GM21423 (cell line): ENCODE results near the gene UBAP1.
"Not testable (repeated sequence)": the region's sequence is repeated elsewhere in the genome, so short reads cannot be mapped to it uniquely, and the experiment has no call there.

Experiments
- ATAC-seq: cut with Tn5 transposase; IDR thresholded peaks from one replicate; pipeline ENCODE4 v1.9.1; 2021; ENCODE audit warnings: mild to moderate bottlenecking, moderate library complexity; ENCODE audit not compliant: unreplicated experiment

Gene UBAP1

DNA sequence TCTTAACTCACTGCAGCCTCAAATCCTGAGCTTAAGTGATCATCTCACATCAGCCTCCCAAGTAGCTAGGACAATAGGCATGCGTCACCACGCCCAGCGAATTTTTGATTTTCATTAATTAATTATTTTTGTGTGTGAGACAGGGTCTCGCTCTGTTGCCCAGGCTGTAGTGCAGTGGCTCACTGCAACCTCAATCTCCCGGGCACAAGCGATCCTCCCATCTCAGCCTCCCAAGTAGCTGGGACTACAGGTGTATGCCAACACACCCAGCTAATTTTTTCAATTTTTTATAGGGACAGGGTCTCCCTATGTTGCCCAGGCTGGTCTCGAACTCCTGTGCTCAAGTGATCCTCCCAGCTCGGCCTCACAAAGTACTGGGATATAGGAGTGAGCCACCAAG is 41.4 kb downstream of the UBAP1 start:
- no peak for ATAC-seq

DNA sequence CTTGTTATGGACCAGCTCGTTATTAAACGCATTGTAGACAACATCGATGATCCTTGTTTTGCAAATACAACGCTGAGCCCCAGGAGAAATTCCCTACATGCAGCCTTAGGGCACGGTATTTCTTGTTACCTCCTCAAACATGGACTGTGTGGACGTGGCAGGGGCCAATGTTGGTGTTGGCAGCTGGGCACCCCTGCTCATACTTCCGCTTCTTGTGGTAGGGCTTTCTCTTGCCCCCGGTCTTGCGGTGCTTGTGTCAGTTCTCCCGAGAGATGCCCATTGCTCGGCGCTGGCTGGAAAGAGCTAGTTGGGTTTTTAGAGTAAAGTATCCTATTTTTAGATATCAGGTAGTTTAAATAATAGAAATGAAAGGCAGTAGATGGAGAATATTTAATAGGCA is 45.5 kb downstream of the UBAP1 start:
- no peak for ATAC-seq

DNA sequence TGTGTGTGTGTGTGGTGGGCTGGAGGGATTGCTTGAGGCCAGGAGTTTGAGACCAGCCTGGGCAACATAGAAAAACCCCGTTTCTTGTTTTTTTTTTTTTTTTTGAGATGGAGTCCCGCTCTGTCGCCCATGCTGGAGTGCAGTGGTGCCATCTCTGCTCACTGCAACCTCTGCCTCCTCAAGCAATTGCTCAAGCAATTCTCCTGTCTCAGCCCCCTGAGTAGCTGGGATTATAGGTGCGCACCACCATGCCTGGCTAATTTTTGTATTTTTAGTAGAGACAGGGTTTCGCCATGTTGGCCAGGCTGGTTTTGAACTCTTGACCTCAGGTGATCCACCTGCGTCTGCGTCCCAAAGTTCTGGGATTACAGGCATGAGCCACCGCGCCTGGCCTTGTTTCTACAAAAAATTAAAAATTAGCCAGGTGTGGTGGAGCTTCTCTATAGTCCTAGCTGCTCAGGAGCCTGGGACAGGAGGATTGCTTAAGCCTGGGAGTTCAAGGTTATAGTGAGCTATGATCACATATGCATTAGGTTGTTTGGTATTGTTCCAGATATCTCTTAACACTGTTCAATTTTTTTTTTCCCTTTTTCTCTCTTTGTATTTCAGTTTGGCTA is 47.4 kb downstream of the UBAP1 start:
- ATAC-seq = not testable (repeated sequence)

DNA sequence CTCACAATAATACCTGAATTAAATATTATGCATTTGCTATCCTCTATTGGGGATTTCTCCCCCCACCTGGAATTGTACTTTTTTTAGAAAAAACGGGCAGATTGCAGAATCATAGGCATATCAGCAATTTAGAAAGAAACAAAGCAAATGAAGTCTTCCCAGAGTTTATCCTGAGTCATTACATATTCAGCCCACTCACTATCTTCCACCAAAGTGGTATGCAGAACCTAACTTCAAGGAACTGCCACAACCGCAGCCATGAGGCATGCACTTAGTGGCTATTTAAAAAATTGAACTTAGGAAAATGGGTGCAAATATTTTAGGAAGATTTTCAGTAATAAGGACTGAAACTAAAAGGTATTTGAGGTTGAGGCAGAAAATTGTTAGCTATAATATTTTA is 48.6 kb downstream of the UBAP1 start:
- no peak for ATAC-seq

DNA sequence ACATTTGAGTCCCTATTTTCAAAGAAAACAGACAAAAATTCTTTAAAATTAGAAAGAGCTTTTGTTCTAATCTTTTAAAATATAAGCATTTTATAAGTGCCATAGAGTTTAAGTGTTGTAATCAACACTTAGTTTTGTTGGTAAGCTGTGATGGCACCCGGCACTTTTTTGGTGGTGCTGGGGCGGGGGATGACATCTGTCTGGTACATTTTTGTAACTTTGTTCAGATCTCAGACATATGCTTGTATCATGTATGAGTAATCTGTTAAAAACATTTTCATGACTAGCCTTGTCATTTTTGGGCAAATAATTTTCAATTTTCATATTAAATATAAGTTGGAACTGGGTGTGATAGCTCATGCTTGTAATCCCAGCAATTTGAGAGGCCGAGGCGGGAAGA is 51.7 kb downstream of the UBAP1 start:
- ATAC-seq = no peak

DNA sequence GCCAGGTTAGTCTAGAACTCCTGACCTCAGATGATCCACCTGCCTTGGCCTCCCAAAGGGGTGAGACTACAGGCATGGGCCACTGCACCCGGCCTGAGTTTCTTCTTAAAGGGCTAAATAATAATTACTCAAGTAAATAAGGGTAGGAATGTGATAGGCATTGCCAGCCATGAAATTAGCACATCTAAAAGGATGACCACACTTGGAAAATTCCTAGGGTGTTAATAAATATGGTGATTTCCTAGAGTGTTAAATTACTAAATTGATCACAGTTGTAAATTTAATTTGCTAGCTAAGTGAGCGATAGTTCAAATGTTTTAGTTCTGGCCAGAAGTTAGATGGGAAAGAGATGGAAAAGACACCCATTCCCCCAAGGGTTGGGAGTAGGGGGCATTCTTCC is 53.4 kb downstream of the UBAP1 start:
- no peak for ATAC-seq

DNA sequence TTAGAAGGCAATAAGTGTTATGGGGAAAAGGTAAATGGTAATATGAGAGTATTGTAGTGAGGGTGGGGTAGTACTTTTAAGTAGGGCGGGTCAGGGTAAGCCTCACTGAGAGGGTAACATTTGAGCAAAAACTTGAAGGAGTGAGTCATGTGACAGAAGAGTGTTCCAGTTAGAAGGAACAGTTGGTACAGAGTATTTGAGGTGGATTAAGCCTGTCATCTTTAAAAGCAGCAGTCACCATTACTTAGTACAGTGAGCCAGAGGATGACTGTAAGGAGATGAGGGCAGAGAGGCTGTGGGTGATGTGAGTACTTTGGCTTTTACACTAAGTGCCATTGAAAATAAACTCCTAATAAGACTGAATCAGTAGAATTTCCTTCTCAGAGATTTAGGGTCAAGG is 54.8 kb downstream of the UBAP1 start:
- ATAC-seq = no peak

DNA sequence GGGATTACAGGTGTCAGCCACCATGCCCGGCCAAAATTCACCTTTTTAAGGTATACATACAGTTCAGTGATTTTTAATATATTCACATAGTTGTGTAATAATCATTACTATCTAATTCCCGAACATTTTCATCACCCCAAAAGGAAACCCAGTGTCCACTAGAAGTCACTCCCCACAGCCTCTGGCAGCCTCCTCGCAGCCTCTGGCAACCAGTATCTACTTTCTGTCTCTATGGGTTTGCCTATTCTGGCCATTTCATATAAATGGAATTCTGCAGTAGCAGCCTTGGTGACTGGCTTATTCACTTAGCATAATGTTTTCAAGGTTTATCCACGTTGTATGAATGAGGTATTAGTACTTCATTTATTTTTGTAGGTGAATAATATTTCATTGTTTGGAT is 59.0 kb downstream of the UBAP1 start:
- no peak for ATAC-seq

DNA sequence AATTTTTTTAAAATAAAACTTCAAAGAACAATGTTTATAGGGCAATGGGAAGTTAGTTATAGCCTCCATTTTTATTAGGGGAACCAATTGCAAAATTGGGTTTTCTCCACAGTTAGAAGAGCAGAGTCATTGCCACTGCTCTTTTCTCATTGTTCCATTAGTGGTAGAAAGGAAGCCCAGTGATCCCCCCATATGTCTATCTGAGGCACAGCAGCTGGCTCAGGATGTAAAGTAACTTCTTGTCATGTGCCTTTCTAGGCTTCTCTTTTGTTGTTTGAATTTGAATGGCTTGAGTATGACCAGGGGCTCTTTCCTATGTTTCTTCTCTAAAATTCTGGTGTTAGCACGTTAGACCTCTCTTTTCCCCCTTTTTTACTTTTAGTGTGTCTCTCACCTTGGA is 61.2 kb downstream of the UBAP1 start:
- ATAC-seq = no peak

DNA sequence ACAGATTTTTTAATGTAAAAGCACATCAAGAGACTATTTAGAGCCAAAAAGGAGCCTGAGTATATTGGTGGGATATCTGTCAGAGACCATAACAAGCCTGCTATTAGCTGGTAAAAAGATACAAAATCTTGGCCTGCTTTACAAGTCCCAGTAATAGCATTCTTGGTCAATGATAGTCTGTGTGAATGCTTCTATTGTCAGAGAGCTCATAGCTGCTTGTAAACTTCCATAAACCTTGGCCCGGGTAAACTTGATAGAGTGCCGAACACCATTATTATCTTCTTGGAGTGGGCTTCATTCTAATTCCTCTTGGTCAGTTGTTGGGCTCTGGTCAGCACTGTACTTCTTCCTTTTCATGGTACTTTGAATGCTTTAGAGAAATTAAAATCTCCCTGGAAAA is 64.0 kb downstream of the UBAP1 start:
- no peak for ATAC-seq

DNA sequence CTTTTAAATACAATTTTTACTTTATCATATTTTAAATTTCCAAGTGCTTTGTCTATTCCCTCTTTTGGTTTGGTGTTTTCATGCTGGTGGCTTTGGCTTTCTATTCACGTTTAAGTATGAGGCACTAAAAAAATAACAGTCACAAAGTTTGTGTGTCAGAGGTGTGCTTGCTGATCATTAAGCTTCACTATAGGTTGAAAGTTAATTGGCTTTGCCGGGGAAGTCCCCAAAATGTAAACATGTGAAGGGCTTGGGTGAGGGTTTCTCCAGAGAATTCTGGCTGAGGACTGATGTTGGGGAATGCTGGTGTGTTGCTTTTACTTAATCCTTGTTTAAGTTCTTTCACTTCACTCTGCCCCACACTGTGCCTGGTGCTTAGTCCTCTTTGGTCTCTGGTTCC is 66.4 kb downstream of the UBAP1 start:
- not testable (repeated sequence) for ATAC-seq

DNA sequence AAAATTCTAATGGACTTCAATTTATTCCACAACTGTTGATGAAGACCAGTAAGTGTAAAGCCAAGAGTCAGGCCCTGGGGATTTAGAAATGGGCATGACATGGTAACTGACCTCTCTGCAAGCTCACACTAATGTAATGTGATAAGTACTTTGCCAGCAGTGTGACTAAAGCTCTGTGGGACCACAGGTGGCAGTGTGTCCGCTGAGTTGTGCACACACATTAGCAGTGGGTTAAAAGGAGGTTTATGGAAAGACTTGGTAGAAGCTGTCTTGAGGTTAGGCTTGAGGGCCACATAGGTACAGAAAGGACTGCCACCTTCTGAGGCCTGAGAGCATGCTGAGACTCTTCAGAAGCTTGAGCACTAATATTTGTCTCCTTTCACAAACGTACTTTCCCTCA is 67.6 kb downstream of the UBAP1 start:
- no peak for ATAC-seq

DNA sequence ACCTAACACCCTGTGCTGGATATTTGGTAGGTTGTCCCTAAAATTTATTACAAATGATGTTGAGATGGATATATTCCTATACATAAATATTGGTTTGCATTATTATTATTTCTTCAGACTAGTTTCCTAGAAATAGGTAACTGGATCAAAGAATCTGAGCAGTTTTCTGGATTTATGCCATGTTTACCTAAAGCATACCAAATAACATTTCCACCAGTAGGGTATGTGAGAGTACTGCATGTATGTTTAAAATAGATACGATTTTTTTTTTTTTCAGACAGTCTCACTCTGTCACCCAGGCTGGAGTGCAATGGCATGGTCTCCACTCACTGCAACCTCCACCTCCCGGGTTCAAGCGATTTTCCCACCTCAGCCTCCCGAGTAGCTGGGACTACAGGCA is 68.9 kb downstream of the UBAP1 start:
- not testable (repeated sequence) for ATAC-seq

DNA sequence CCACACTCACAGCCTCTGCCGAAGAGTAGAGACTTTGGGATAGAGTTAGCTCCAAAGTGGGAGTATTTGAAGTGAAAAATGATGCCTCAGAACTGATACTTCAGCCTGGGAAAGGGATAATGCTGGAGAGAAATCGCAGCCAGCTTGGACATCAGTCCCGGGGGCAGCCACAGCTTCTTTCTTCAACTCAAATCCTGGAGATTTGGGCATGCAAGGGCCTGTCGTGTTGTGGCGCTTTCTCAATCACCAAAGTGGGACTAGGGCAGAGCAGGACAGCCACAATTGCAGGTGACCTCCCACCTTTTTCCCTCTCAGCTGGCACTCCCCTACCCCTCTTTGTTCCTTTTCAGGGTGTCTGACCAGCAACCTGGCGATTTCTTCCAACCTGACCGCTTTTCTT is 70.4 kb downstream of the UBAP1 start:
- ATAC-seq = no peak

DNA sequence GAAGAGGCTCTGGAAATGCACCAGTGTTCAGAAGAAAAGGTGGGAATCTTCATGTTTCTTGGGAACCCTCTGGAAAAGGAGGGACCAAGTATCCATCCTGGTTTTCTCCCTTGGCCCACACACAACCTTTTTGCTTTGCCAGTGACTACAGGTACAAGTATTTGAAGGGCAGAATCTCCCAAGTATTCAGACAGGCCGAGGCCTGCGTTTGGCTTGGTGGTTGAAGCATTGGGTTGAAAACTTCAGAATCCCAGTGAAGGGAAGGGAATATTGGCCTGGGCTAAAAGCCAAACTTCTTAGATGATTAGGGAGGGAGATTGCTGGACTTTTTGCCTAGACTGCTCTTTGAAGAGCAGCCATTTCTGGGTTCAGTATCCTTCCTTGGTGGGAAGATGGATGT is 71.9 kb downstream of the UBAP1 start:
- ATAC-seq = no peak

DNA sequence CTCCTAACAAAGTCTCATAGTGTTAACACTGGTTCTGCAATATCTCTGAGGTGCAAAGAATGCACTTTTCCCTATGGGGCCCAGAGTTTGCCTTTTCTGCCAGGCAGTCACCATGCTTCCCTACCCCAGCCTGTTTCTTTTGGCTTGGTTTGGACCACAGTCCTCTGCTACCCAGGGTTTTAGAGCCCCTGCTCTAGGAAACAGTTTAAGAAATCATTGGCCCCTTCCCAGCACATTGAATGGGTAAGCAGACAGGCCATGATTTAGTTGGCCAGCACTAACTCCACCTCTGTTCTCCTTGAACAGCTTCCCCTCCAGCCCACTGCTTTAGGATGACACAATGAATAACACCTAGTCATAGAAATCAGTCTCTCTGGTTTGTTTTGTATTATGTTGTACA is 73.2 kb downstream of the UBAP1 start:
- no peak for ATAC-seq

DNA sequence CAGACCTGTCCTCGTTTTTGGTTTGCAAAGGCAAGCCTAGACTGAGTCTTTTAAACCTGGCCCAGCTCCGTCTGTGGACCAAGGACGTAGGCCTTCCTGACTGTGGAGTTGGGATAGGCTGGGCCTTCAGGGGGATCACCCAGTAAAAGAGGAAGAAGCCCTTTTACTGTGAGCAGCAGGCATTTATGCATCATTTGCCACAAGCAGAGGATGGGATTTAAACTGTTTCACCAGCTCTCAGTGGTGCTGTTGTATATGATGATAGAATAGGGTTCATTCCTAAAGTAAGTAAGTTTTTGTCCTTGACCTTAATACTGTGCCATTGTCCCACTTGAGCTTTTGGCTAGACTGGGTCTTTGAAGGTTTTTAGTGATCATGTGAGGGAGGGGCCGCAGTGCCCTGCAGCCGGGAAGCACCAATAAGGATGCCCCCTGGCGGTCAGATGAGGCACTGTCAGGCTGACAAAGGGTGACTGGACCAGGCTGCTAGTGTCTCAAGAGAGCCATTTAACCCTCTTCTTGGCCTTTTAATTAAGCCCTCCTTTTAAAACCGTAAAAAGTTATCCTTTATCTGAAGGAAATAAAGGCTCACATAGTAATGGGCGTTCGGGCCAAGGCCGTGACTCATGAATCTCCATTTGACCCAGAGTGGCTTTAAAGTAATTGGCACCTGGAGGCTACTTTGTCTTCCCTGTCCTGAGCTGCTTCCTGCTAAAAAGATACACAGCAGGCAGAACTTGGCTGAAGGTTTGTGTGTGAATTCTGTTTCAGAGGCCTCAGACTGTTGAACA is 74.0 kb downstream of the UBAP1 start:
- no peak for ATAC-seq

DNA sequence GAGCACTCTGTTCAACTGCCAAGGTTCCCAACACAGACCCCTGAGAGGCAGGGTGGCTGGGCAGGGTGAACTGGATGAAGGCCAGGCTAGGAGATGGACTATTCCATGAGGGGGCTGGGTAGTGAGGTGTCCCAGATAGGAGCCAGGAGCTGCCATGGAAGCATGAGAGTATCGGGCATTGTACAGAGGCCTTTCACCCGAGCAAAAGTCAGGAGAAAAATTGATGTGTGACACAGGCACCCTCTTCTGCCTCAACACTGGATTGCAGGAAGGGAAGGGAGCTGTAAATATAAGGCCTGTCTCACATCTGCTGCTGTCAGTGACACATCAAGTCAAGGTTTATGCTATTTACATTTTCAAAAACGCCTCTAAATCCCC is 74.6 kb downstream of the UBAP1 start:
- no peak for ATAC-seq

DNA sequence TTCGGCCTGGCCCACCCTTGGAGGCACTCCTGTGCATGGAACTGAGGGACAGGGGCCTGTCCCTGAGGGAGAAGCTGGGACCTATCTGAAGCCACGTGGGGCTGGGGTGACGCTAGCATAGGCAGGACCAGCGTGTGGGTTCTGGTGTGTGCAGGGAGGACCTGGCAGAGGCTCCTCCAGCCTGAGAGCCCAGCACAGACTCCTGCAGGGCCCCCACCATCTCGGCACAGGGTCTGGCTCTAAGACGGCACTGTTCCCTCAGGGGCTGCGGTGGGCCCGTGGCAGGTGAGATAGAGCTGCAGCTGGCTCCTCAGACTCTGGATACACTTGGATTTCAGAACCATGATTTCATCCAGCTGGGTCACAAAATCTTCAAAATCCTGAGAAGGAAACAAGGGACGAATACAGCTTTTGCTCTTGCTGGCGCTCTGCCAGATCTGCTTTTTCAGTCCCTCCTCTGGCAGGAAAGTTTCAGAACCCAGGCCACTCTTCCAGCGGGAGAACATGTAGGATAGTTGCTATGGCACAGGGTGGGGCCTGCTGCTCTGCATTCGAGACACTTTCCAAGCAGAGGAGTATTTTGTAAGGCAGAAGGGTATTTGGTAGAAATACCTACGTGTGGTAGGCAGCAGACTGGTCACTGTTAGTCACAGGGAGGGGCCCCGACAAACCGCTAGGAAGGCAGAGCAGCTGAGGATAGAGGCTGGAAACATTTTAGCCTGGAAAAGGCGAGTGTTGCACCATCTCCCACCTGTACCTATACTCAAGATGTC is 75.5 kb downstream of the UBAP1 start:
- ATAC-seq = no peak

DNA sequence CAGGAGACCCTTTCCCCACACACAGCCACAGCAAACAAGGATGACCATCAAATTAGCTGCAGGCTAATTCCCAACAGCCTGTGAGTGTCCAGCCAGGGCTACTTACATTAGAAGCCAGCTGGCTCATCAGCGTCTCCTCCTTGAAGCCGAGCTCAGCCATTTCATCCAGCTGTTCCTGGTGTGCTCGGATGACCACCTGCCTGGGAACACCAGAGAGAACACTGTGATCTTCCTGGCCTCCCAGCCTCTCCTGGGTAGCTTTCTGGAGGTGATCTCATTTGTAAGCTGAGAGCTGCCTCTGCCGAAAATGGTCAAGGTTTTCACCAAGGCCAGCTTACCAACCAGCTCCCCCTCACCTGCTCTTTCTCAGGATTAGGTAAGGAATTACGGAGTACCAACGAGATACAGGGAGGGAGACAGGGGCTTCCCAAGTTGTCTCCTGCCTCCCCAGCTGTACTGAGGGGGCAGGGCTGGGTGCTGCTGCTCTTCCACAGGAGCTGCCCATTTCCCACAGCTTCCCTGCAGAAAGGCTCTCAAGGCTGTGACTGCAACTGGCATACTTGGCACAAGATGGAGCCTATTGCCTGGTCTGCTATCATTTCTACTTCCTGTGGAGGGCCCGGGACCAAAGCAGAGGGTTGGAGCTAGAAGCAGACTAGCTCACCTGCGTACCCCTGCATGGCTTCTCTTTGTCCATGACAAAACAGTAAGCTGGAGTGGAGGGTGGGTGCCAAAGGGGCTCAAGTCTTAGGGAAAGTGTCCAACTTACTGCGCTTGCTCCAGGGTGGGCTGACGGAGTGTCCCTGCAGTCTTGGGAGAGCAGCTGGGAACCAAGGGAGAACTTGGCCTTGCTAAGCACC is 76.4 kb downstream of the UBAP1 start:
- ATAC-seq = no peak

DNA sequence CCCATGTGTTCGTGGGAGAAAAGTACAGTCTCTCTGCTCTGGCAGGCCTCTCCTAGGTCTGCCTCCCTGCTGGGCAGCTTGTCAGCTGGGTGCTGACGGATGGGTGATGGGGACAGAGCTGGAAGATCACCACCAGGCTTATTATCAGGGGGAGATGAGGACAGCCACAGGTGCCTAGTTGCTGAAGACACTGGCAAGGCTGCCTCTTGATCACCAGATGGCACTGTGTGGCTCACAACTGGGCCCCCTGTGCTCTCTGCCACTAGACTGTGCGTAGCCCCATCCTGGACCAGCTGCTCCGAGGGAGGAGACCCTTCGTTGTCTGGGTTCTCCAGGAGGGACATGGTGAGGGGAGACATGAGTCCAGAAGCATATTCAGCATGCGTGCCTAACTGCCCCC is 77.3 kb downstream of the UBAP1 start:
- ATAC-seq = no peak
